NCI-H226 (cell line): ENCODE measurements around the gene DUSP22.

ENCODE experiments used
- DNase-seq: peaks from one replicate; pipeline ENCODE4 v3.0.0-alpha.2; 2015

The DUSP22 gene

DNA sequence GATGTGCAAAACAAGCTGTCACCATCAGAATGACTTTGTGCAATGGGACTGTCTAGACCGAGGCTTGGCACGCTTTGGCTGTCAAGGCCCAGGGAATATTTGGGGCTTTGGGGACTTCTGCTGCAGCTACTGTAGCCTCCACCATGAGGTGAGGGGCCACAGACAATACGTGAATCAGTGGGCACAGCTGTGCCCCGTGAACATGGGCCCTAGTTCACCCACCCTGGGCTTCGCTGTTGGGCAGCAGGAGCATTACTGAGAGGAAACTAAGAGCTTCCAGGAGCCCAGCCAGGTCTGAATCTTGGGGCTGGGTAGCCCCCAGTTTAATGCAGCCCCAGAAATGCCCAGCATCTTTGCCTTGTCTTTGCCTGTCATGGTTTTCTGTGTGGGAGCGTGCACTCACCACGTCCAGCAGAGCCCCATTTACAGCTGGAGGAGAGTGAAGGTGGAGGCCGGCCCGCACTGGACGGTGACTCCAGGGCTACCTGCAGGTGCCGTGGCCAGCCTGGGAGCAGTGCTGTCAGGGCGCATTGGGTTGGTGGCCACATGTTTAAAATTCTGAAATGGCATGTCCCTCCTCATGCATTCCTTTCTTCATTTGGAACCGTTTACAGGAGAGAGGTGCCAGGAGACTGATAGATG, 34.7 kb downstream of the DUSP22 start:
- DNase-seq = no peak

DNA sequence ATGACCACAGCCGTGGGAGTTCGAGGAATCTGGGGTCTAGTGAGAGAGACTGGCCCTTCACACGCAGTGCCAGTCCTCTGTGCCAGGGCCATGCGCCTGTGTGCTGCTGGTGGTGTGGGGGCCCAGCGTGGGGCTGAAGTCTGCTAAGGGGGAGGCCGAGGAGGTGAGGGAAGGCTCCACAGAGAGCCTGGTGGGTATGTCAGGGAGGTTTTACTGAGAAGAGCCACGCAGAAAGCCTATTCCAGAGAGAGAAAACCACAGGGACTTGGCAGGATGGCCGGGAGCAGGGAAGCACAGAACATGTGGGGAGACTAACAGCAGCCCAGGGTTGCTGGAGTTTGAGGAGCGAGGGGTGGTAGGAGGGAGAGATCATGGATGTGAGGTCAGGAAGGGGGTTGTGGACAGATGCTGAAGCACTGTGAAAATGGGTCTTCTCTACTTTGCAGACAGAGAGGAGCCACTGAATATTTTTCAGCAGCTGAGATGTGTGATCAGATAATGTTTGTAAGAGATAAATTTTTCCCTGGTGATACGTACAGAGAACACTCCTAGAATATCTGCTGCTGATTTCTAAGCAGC, 35.3 kb downstream of the DUSP22 start:
- DNase-seq = no peak

DNA sequence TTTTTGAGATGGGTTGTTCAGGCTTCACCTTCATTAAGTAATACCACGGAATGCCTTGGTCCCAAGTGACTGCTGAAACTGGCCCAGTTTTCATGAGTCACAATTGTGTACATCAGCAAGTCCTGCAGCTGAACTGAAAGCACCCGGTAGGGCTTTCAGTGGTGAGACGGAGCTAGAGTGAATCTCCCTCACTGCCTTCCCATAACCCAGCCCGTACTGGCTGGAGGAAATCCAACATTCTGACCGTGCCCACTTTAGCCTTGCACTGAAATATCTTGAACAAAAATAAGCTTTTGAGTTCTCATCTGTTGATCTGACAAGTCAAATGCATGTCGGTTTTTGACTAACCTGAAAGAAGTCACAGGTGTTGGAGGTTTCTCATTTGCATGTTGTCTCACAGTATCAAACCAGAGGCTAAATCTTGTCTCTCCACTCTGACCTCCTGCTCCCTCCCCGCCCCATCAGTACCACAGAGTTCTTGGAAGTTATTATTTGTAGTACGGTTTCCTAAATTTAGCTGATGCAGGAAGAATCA, 35.9 kb downstream of the DUSP22 start:
- no peak for DNase-seq

DNA sequence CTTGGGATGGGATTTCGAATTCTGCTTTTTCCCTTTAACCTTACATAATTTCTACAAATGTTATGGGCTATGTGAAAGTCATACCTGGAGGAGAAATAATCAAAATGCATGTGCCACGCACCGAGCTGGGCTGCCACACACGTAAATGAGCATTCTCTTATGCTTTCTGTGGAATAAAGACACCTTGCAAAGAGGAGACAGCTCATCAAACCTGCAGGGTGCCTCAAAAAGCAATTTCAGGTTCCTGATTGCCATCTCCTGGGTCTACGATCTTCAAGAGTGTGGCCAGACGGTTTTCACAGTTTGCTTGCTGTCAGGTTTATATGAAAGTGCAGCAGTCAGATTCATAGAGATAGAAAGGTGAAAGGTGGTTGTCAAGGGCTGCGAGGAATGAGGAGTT, 36.6 kb downstream of the DUSP22 start:
- no peak for DNase-seq

DNA sequence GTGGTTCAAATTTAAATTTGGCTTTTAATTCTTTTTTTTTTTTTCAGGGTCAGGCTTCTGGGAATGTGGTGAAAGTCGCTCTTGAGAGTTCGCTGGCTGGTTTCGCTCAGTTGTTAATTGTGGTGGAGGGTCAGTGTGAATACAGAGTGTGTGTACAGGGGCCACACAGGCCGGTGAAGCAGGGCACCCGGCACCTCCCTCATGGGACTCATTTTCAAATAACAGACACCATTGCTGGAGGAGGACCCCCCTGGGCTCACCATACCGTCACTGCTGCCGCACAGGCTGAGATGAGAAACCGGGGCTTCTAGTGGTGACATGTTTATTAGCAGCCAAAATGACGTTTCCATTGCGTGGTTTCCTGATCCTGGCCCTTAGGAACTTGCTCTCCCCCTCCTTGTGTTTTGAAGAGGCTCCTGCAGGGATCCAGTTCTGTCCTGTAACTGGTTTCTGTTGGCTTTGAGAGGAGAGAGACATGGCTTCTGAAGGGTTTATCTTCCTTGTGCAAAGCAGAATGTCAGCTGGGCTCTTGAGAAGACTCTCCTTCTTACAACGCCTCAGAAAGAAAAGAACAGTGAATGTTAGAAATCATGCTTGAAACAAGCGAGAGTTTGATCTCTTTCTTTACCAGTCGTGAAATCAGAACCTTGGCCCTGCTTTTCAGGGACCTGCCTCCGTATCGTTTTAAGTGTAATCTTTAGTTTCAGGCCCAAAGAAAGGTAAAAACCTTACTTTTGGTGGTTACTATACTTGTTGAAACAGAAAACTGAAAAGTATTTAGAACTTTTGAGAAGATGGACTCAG, 37.8 kb downstream of the DUSP22 start:
- DNase-seq = no peak

DNA sequence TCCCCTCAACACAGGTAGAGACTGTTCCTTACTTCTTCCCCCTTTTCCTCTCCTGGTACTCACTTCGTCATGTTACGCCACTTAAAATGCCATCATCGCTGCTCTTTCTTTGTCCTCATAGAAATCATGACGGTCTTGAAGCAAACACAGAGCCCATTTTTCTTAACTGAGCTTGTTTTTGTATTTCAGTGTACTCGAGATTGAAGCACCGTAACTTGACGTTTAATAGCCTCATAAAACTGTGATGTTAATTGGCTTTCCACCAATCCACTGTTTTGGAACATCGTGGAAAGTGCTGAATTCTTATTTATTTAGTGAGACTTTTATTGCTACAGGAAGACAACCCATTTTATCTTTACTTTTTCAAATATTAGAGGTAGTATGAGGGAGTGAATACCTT, 38.7 kb downstream of the DUSP22 start:
- DNase-seq = no peak

DNA sequence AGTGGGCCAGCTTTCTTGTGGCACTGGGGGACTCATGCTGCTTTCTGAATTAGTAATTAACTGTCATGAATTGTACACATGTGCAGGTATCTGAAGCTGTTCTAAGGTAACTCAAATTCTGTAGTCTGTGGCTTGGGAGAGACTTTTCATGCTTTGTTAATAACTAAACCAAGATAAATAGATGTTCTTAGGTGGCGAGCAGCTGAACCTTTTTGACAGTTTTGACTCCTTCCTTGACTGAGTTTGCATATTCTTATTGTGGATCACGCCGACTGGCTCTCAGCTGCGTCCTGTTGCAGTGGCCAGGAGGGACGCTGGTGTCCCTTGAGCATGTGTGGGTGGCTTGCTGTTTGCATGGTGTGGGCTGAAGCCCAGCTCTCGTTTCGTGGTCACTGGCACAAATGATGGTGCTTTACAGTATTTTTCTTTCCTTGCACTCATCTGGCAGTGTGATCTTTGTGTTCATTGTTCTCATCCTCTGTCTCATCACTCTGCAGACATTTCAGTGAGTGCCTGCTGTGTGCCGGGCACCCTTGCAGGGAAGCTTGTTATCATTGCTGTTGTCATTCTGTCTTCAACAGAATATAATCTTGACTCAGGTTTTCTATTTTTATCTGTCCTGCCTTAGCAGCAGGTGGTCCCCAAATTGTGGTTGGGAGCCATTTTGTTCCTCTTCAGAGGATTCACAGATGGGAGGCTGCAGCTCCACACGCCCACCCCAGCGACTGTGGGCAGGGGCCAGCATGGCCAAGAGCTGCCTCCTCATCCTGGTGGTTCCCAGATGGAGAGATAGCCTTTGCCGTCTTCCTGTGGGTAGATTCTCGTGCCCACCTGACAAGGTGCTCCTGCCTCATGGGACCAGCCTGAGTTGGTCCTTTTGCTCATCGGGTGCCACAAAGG, 39.6 kb downstream of the DUSP22 start:
- no peak for DNase-seq

DNA sequence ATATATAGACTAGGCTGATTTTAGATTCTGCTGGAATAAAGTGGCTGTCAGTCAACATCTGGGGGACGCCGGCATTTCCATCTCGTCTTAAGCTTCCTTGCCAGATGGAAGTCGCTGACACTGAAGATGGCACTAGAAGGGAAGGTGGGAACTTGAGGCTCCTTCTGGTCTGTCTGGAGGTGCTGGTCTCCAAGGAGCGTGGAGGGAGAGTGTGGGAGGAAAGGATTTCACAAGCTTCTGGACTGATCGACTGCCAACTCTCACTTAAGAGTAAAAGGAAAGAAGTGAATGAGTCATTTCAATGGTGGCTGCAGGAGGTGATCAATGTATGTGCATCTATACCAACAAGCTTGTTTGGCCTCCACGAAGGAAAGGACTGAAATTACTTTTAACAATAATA, 40.4 kb downstream of the DUSP22 start:
- DNase-seq = peak; percentile 33

DNA sequence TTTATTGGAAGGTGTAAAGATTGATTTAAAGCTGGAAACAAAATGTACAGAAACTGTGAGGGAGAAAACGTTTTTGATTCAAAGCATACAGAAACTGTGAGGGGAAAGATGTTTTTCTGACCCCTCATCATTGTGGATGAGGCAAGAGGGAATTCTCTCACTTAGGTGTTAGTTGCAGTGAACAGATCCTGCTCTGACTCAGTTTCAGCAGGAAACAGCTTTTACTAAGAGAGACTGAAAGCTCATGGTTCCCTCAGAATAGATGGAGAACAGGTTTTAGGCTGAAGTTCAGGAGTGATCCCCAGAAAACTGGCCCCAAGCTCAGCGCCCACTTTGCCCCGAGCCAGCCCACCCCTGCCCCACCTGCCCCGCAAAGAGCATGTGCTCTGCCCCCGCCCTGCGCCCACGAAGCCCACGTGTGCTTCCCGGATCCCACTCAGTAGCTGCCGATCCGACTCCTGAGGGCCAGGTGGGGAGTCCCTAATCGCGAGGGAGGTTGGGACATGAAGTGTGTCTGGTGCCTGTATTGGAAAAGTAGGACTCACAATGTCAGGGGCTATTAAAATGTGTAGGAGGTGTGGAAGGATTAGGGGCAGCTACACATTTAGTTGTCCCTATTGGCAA, 41.2 kb downstream of the DUSP22 start:
- no peak for DNase-seq

DNA sequence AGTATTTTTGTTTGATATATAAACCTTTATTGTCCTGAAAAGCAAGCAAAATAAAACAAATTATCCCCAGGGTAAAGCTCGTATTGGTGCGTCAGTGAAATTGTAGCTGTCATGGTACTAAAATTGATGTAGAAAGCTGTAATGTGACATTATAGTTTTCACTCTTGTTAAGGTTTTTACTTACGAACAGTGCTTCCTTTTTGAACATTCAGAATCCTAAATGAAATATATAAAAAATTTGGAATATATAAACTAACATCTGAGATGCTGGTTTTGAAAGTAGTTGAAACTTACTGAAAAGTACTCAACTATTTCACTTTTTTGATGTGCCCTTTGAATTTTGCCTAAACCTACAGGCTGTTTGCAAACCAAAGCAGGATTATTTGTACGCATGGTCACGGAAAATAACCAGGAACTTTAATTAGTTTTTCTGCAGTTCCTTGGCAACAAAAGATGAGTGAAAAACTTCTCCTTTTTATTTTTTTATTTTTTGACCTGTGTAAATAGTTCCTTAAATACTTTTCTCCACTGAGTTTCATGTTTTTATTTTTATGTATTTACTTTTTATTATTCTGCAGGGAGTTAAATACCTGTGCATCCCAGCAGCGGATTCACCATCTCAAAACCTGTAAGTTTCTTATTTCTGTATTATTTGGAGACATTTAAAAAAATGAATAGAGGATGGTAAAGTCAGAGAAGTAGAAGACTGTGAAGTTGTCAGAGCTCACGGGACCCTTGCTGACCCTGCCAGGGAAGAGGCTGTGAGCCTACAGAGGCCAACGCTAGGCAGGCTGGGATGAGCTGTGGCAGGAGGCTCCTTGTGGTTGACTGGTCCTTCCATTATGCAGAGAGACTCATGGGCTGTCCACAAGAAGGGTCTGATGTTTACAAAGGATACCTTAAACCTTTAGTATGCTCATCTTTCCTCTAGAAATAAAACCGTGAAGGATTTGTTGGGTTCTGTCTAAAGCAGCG, 42.5 kb downstream of the DUSP22 start:
- DNase-seq = no peak

DNA sequence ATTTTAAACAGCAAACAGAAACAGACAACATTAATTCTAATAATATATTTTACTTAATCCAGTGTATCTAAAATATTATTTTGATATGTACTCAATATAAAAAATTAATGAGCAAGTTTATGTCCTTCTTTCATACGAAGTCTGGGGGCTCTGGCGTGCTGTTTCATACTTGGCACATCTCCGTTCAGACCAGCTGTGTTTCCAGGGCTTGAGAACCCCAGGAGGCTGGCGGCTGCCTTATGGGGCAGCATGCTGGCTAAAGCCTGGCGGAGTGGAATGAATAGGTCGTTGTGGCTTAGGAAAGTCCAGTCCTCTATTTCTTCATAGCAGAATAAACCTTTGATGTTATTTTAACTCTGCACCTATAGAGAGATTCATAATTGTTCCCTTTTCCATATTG, 43.3 kb downstream of the DUSP22 start:
- no peak for DNase-seq

DNA sequence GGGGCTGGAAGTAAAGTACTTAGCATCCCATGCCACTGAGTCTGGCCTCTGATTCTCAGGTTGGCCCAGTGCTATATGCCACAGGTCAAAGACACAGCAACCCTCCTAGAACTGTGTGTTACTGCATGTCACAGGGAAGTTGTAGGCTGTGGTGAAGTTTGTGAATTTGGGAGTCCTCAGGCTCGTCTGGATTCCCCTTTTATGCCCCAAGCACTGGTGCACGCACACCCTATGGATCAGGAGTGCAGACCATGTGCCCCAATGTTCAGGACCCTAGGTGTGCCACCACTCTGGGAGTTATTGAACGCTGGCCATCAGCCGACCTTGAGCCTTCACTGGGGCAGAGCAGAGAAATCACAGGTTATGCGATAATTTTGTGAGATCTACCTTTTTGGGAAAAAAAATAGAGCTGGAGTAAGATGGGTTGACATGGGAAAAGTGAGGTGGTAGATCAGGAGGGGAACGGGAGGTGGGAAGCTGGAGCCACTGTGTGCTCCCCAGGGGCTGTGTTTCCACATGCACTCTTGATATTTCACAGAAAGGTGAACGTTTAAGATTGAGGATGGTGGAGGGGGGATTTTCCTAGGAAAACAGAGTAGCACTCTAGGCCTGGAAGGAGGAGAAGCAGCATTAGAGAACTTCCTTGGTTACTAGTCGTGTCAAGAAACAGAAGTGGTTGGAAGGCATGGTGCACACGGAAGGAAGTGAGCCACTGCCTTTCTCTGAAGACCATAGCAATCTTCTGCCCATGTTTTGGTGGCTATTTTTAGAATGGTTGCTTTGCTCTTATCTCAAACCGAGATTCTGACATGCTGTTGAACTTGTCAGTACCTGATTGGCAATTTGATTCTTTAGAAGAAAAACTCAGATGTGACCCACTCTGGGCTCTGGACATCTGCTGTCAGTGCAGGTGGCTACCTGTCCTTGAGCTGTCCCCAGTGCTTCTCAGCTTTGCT, 44.1 kb downstream of the DUSP22 start:
- no peak for DNase-seq

DNA sequence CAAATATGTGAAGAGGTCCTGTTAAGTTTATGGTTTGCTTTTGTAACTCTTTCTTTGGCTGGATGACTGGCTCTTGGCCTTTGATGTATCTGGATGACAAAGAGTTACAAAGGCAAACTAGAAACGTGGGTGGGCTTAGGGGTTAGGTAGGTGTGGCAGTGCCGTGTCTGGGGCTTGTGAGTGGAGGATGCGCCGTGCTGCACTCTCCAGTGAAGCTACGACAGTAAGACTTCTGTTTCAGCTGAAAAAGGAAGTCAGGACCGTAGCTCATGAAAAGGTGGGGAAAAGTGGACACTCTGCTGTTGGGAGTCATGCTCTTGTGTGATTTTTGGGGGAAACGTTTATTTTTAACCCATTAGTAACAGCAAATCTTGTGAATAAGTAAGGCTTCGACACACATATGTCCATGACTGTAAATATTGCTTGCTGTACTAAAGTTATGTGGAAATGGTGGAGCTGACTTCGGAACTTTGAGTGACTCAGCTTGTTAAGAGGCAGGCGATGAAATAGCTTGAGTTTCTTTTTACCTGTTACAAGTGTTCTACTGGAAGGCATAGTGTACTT, 45.6 kb downstream of the DUSP22 start:
- DNase-seq = no peak

DNA sequence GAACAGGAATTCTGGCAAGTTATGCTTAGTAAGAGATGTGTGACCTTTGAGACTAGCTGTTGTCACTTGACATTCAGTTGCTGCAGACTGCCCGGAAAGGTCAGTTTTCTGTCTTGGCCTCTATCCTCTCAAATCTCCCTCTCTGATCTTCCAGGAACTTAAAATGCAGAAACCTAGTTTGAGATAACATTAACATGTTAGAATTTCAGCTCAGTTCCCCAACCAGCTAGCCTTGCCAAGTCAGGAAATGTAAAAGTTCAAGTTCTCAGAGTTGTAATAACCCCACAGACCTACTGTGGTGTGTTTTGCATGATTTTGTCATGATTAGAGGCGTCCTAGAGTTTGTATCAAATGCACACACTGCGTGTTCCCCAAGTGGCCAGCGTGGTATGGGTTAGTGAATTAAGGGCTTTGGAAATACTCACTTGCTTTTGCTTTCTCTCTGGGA, 46.6 kb downstream of the DUSP22 start:
- DNase-seq = no peak

DNA sequence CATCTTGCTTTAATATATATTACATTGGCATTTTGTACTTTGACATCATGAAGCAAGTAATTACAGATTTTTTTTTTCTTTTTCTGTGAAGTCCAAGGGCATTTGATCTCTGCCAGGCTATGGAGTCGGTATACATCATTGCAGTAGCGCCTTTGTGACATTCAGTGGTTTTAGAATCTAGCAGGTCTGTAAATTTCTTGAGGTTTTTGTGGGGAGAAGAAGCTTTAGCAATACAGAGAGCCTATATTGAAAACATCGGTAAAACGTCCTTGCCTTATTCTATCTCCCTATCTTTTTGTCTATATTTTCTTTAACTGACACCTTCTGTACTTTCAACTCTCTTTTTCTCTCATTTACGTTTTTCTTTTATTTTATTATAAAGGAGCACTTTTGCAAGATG, 47.2 kb downstream of the DUSP22 start:
- DNase-seq = no peak

DNA sequence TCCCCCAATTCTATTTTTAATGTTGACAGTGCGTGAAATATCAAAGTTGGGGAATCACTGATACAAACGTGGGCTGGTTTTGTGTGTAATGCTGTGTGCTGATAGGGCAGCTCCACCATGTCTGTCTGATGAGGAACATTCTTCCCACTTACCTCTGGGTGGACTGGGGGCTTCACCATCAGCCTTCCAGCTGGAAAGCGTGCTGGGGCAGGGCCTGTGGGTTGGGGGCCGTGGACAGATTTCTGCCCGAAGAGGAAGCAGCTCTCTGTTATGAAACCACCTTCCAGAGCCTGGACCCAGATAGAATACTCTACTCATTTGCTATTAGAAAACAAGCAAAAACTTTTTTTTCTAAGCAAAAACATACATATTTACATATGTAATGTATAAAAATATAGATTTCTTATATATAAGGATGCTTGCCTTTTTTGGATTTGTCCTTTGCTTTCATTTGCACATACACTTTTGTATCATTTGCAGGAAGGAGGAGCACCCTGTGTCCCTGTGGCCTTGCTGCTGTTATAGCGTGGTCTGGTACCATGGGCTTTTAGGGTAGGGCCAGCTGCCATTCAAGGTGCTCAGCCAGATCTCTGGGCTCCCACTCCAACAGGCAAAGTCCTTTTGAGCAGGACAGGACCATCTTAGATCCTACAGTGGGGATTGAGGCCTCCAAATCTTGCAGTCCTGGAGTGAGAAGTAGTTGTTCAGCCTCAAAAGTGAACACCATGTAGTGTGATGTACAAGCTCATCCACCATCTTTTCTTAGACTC, 48.1 kb downstream of the DUSP22 start:
- DNase-seq = no peak

DNA sequence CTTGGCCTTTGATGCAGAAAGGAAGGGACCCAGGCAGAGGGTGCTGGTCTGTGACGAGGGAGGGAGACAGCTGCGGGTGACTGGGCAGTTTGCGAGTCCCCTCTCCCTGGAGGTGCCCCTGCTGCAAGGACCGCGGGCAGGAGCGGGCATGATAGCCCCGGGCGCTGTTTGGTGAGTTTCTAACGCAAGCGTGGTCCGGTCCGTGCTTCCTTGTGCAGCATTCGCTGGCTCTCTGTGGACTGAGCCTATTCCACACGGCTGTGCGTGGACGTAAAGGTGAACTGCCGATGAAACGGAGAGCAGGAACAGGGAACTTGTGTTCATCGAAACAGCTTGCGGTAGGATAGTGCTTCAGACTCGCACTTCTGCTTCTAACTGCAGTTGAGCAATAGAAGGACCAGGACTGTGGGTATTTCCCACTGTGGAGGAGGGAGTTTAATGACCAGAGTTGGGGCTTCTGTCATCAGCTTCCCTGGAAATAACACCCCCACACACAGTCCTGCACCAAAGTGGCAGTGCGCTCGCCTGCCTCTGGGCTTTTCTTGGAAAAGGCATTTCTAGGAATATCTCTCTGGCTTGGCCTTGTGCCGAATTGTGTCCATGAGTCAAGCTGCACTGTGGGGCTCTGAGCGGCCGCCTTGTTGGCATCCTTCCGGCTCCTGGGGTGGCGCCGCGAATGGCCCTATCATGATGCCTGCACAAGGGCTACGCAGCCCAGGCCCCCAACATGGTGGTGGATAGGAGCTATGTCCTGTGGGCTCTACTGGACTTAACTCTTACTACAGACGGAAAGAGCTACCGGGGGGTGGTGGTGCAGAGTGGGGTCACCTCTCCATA, 48.9 kb downstream of the DUSP22 start:
- DNase-seq = no peak
